Suprapubic skin (tissue), 4 donors: ENCODE results near the gene GMPPB. TPM values are rescaled to one million over a fixed set of nuclear protein-coding genes. Genes with fewer than 3 reads are reported as not detected.

Experiments
- DNase-seq, 2 donors: peaks; one replicate each; pipeline ENCODE4 v3.0.0-alpha.2; 2019; ENCODE audit warnings: low spot score in 2 of 2
- H3K27ac ChIP-seq: fragments of 200-600 bp; sonication (generic); one replicate; pipeline ENCODE4 v1.5.1; 2019
- H3K27me3 ChIP-seq: fragments of 200-600 bp; sonication (generic); one replicate; pipeline ENCODE4 v1.5.1; 2019
- H3K36me3 ChIP-seq: fragments of 200-600 bp; sonication (generic); one replicate; pipeline ENCODE4 v1.5.1; 2019
- H3K4me1 ChIP-seq: fragments of 200-600 bp; sonication (generic); one replicate; pipeline ENCODE4 v1.5.1; 2019
- H3K4me3 ChIP-seq: fragments of 200-600 bp; sonication (generic); one replicate; pipeline ENCODE4 v1.5.1; 2019; ENCODE audit warnings: mild to moderate bottlenecking
- H3K9me3 ChIP-seq: fragments of 200-600 bp; sonication (generic); one replicate; pipeline ENCODE4 v1.5.1; 2019
- CTCF ChIP-seq, 2 donors: fragments of 200-600 bp in 1 of 2; fragments of 450-650 bp in 1 of 2; sonication (generic) in 1 of 2; IDR thresholded peaks; one replicate each; pipeline ENCODE4 v1.5.1; 2016 to 2019; ENCODE audit warnings: antibody characterized with exemption in 2 of 2, mild to moderate bottlenecking in 1 of 2, moderate library complexity in 1 of 2
- EP300 ChIP-seq: sonication (generic); formaldehyde crosslinking; IDR thresholded peaks from one replicate; pipeline ENCODE4 v1.6.1; 2017; ENCODE audit warnings: antibody characterized with exemption
- POLR2A ChIP-seq, 2 donors: fragments of 450-650 bp; IDR thresholded peaks; one replicate each; pipeline ENCODE4 v1.6.1; 2017; ENCODE audit warnings: antibody characterized with exemption in 2 of 2, mild to moderate bottlenecking in 2 of 2, moderate library complexity in 2 of 2
- POLR2AphosphoS5 ChIP-seq, 3 donors: sonication (generic); formaldehyde crosslinking; IDR thresholded peaks; one replicate each; pipeline ENCODE4 v1.6.1; 2017; ENCODE audit warnings: antibody characterized with exemption in 3 of 3
- WGBS: methylation state at CpG from one replicate; pipeline ENCODE4 v1.1.5; 2018; 5-methylcytosine and 5-hydroxymethylcytosine counted together
- total RNA-seq, 4 donors: library from RNA; depleted of rRNA; stranded (reverse); fragments of >200 nt; gene quantifications; one replicate each; pipeline ENCODE4 v1.1.0, GENCODE V29; 2016

The GMPPB gene
- total RNA-seq, 4 donors from 2014 or later = 14.0 to 25.0 (median 17.3) TPM

GRCh38 chr3:49703443-49703927, 20.3 kb downstream of the GMPPB start:
- H3K4me3 ChIP-seq = no peak overlapping the region
- no peak for TF ChIP-seq POLR2AphosphoS5 (IDR thresholded peaks at IDR 0.05)
- peak; percentile 35 to 87 for TF ChIP-seq CTCF (IDR thresholded peaks at IDR 0.05)
- peaks cover 2% of the 10 kb centered on the region for H3K4me1 ChIP-seq
- peaks cover 71% of the 10 kb centered on the region for H3K36me3 ChIP-seq
- no peaks in the 10 kb centered on the region for H3K9me3 ChIP-seq
- no peaks in the 10 kb centered on the region for H3K27me3 ChIP-seq
- no peak for DNase-seq
- WGBS = 86% methylated on average over 4 of the region's 14 CpGs
- no peak overlapping the region for H3K27ac ChIP-seq

GRCh38 chr3:49702672-49703071, 21.1 kb downstream of the GMPPB start:
- no peak overlapping the region for H3K4me3 ChIP-seq
- no peak for TF ChIP-seq CTCF (IDR thresholded peaks at IDR 0.05)
- no peak for TF ChIP-seq POLR2AphosphoS5 (IDR thresholded peaks at IDR 0.05)
- no peak for TF ChIP-seq POLR2A (IDR thresholded peaks at IDR 0.05)
- TF ChIP-seq EP300 = no peak
- 95% methylated on average over 7 of the region's 11 CpGs for WGBS
- H3K27me3 ChIP-seq = no peaks in the 10 kb centered on the region
- H3K27ac ChIP-seq = no peak overlapping the region
- DNase-seq = no peak
- peaks cover 79% of the 10 kb centered on the region for H3K36me3 ChIP-seq
- peaks cover 2% of the 10 kb centered on the region for H3K4me1 ChIP-seq
- no peaks in the 10 kb centered on the region for H3K9me3 ChIP-seq

- H3K9me3 ChIP-seq = no peaks in the 10 kb centered on the region
- H3K4me3 ChIP-seq = no peak overlapping the region
- peaks cover 80% of the 10 kb centered on the region for H3K36me3 ChIP-seq
- 95% methylated on average over 13 of the region's 21 CpGs for WGBS
- no peak for DNase-seq
- peaks cover 2% of the 10 kb centered on the region for H3K4me1 ChIP-seq
- H3K27me3 ChIP-seq = no peaks in the 10 kb centered on the region
- TF ChIP-seq EP300 (no peak), POLR2AphosphoS5 (IDR thresholded peaks at IDR 0.05) (no peak), POLR2A (IDR thresholded peaks at IDR 0.05) (no peak), CTCF (IDR thresholded peaks at IDR 0.05) (peak in 1 of 2 donors; percentile 40)
- H3K27ac ChIP-seq = no peak overlapping the region
These were observed 22.2 kb downstream of the GMPPB start for GRCh38 chr3:49701388-49702077.

- TF ChIP-seq POLR2AphosphoS5 (IDR thresholded peaks at IDR 0.05) (no peak), POLR2A (IDR thresholded peaks at IDR 0.05) (no peak), EP300 (no peak), CTCF (IDR thresholded peaks at IDR 0.05) (no peak)
- peaks cover 2% of the 10 kb centered on the region for H3K4me1 ChIP-seq
- 77% methylated on average over 7 of the region's 13 CpGs for WGBS
- H3K4me3 ChIP-seq = no peak overlapping the region
- no peaks in the 10 kb centered on the region for H3K27me3 ChIP-seq
- no peaks in the 10 kb centered on the region for H3K9me3 ChIP-seq
- H3K36me3 ChIP-seq = peaks cover 70% of the 10 kb centered on the region
- DNase-seq = no peak
- H3K27ac ChIP-seq = no peak overlapping the region
These were observed 23.2 kb downstream of the GMPPB start for GRCh38 chr3:49700453-49701128.

- H3K4me3 ChIP-seq = no peak overlapping the region
- WGBS = 74% methylated on average over 3 of the region's 8 CpGs
- no peak overlapping the region for H3K27ac ChIP-seq
- H3K9me3 ChIP-seq = no peaks in the 10 kb centered on the region
- TF ChIP-seq POLR2A (IDR thresholded peaks at IDR 0.05) (no peak), POLR2AphosphoS5 (IDR thresholded peaks at IDR 0.05) (no peak), EP300 (no peak), CTCF (IDR thresholded peaks at IDR 0.05) (no peak)
- H3K36me3 ChIP-seq = peaks cover 65% of the 10 kb centered on the region
- no peak for DNase-seq
- no peaks in the 10 kb centered on the region for H3K27me3 ChIP-seq
- H3K4me1 ChIP-seq = peaks cover 2% of the 10 kb centered on the region
These were observed 23.7 kb downstream of the GMPPB start for GRCh38 chr3:49700014-49700413.
